Measurements from ENCODE around the gene ANKDD1B.

The ANKDD1B gene

DNA sequence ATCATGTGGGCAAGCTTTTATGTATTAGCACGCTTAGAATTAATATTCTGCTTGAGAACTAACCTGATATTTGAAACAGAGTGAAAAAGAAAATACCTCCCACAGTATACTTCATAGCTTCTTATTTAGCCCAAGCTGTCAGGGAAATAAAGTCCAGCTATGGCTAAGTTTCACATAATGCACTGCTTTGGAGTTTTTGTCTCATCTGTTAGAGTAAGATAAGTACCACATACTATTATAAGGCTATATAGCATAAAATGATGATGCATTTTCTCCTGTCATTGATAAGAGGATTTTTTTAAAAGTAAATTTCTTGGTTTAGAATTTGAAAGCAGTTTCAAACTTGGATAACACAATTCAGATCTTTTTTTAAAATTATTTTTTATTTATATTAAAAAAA is 2.4 kb upstream of the ANKDD1B start:
- no peak for DNase-seq (ENCODE audit: low read depth)
- no peak overlapping the region for H3K4me3 ChIP-seq (ENCODE audit: low read depth, low read length)
- TF ChIP-seq, protein P1, sequence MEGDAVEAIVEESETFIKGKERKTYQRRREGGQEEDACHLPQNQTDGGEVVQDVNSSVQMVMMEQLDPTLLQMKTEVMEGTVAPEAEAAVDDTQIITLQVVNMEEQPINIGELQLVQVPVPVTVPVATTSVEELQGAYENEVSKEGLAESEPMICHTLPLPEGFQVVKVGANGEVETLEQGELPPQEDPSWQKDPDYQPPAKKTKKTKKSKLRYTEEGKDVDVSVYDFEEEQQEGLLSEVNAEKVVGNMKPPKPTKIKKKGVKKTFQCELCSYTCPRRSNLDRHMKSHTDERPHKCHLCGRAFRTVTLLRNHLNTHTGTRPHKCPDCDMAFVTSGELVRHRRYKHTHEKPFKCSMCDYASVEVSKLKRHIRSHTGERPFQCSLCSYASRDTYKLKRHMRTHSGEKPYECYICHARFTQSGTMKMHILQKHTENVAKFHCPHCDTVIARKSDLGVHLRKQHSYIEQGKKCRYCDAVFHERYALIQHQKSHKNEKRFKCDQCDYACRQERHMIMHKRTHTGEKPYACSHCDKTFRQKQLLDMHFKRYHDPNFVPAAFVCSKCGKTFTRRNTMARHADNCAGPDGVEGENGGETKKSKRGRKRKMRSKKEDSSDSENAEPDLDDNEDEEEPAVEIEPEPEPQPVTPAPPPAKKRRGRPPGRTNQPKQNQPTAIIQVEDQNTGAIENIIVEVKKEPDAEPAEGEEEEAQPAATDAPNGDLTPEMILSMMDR (conservative IDR thresholded peaks at IDR 0.05; ENCODE audit: low read depth, low read length): no peak

DNA sequence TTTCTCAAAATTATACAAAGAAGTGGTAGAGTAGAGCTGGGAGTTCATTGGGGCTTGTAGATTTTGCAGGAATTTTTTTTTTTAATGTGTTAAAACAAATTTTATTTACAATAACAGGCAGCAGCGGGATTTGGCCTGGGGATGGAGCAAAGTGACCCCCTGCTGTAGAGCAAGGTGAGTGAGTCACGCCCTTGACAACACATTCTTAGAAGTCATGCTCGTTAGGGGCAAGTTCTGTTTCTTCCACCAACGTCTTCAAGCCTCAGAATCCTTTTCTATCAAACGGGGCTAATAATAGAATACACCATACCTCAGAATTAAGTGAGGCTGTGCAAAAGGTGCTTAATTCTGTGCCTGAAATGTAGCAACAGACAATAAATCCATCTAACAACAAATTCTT is 1.1 kb upstream of the ANKDD1B start:
- no peak for DNase-seq (ENCODE audit: low read depth)
- TF ChIP-seq, protein P1 (conservative IDR thresholded peaks at IDR 0.05; ENCODE audit: low read depth, low read length): no peak
- H3K4me3 ChIP-seq (ENCODE audit: low read depth, low read length): no peak overlapping the region

DNA sequence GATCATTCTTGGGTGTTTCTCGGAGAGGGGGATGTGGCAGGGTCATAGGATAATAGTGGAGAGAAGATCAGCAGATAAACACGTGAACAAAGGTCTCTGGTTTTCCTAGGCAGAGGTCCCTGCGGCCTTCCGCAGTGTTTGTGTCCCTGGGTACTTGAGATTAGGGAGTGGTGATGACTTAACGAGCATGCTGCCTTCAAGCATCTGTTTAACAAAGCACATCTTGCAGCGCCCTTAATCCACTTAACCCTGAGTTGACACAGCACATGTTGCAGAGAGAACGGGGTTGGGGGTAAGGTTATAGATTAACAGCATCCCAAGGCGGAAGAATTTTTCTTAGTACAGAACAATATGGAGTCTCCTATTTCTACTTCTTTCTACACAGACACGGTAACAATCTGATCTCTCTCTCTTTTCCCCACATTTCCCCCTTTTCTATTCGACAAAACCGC is 368 bp upstream of the ANKDD1B start:
- peak overlapping the region; percentile 64 for H3K4me3 ChIP-seq (ENCODE audit: low read depth, low read length)
- peak; percentile 30 for DNase-seq (ENCODE audit: low read depth)

DNA sequence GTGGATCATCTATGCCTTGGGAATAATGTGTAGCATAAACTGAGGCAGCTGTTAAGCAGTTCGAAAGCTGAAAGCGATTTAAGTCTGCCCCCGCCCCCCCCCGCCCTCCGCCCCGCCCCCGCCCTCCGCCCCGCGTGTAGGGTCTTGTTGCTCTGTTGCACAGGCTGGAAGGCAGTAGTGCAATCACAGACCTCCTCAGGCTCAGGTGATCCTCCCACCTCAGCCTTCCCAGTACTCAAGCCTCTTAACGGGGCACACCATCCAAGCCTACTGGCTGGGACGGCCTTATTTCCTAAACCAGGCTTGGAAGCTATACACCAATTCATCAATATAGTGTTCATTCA is 945 bp downstream of the ANKDD1B start:
- H3K4me3 ChIP-seq (ENCODE audit: low read depth, low read length): peak overlapping the region; percentile 64
- TF ChIP-seq, protein P1 (conservative IDR thresholded peaks at IDR 0.05; ENCODE audit: low read depth, low read length): no peak
- no peak for DNase-seq (ENCODE audit: low read depth)

DNA sequence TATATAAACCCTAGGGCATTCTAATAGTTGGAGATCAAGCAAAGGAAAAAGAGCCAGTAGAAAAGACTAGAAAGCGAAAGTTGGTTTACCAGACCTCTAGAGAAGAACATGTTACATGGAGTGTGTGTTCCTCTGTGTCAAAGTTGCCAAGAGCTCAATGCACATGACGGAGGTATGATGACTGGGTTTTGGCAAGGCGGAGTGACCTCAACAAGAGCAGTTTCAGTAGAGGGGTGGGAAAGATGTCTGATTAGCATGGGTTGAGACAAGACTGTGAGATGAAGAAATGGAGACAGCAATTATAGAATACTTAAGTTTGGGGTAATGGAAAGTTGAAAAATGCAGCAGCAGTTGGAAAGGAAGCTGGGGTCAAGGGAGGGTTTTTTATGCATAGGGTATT is 1.6 kb downstream of the ANKDD1B start:
- TF ChIP-seq, protein P1 (conservative IDR thresholded peaks at IDR 0.05; ENCODE audit: low read depth, low read length): no peak
- DNase-seq (ENCODE audit: low read depth): no peak
- no peak overlapping the region for H3K4me3 ChIP-seq (ENCODE audit: low read depth, low read length)

DNA sequence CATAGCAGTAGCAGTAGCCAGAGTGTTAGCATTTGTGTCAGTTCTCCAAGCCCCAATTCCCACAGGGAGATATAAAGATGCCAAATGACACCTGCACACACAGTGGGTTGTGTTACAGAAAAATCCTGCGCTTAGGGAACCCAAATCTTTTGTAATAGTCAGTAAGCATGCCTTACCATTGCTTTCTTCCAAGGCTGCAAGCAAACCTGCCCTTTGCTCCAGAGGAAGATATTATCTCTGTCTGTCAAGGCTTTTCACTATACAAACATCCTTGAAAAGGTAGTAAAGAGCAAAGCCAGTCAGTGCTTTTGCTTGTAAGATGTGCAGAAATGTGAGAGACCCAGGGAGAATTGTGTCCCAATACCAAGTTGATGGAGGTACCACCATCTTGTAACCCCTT is 2.9 kb downstream of the ANKDD1B start:
- TF ChIP-seq, protein P1 (conservative IDR thresholded peaks at IDR 0.05; ENCODE audit: low read depth, low read length): no peak
- no peak overlapping the region for H3K4me3 ChIP-seq (ENCODE audit: low read depth, low read length)
- no peak for DNase-seq (ENCODE audit: low read depth)

DNA sequence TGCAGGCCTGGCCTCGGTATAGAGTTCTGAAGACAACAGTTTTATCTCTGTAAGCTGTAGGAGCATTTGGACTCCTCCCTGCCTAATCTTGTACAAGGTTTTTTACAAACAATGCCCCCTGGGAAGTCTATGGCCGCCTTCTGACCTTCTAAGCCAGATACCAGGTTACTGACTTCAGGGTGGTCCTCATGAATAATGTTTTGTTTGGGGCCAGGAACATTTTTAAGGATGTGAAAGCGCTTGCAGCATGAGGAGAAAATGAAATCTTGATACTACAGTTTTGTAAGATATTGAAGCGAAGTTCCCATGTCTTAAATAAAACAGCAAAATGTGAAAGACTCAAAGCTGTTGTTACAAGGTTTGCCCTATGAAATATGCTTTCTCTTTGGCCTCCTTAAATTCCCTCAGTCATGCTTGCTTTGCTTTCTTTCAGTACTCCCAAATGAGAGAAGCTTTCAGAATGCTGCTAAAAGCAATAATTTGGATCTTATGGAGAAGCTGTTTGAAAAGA is 5.2 kb downstream of the ANKDD1B start:
- peak; percentile 70 for DNase-seq (ENCODE audit: low read depth)
- H3K4me3 ChIP-seq (ENCODE audit: low read depth, low read length): no peak overlapping the region
- TF ChIP-seq, protein P1 (conservative IDR thresholded peaks at IDR 0.05; ENCODE audit: low read depth, low read length): no peak

Data from choroid plexus epithelial cell (primary cell).